Transverse colon (tissue), 4 donors: ENCODE results near the gene MIOX. TPM values are rescaled to one million over a fixed set of nuclear protein-coding genes. Genes with fewer than 3 reads are reported as not detected.

ENCODE experiments used
- DNase-seq: peaks from one replicate; pipeline ENCODE4 v3.0.0-alpha.2; 2019
- H3K27ac ChIP-seq, 4 donors: fragments of 200-600 bp; sonication (generic); 2 replicates each; pipeline ENCODE4 v1.5.1; 2016 to 2018; ENCODE audit warnings: inconsistent platforms in 4 of 4
- H3K27me3 ChIP-seq: fragments of 200-600 bp; sonication (generic); 2 replicates; pipeline ENCODE4 v1.5.1; 2017; ENCODE audit warnings: inconsistent platforms
- H3K36me3 ChIP-seq, 4 donors: fragments of 200-600 bp; sonication (generic); 2 replicates each; pipeline ENCODE4 v1.5.1; 2017 to 2019; ENCODE audit warnings: inconsistent platforms in 4 of 4
- H3K4me1 ChIP-seq, 4 donors: fragments of 200-600 bp; sonication (generic); 2 replicates each; pipeline ENCODE4 v1.5.1; 2017 to 2020; ENCODE audit warnings: inconsistent platforms in 4 of 4
- H3K4me3 ChIP-seq, 4 donors: fragments of 200-600 bp; sonication (generic); 1 replicate in 1 of 4; 2 replicates in 3 of 4; pipeline versions ENCODE4 v1.5.1 to v1.6.1; 2017 to 2019; ENCODE audit warnings: inconsistent platforms in 4 of 4
- H3K9me3 ChIP-seq, 2 donors: fragments of 200-600 bp; sonication (generic); 2 replicates each; pipeline ENCODE4 v1.5.1; 2017 to 2019; ENCODE audit warnings: inconsistent platforms in 2 of 2
- EP300 ChIP-seq: sonication (generic); formaldehyde crosslinking; IDR thresholded peaks from one replicate; pipeline ENCODE4 v1.6.1; 2017; ENCODE audit warnings: antibody characterized with exemption, low read depth
- POLR2A ChIP-seq: fragments of 450-650 bp; IDR thresholded peaks from one replicate; pipeline ENCODE4 v1.6.1; 2016; ENCODE audit warnings: antibody characterized with exemption, mild to moderate bottlenecking, moderate library complexity
- POLR2AphosphoS5 ChIP-seq, 3 donors: sonication (generic); formaldehyde crosslinking; IDR thresholded peaks; one replicate each; pipeline ENCODE4 v1.6.1; 2016; ENCODE audit warnings: antibody characterized with exemption in 3 of 3
- WGBS, 2 donors: methylation state at CpG; one replicate each; pipeline ENCODE4 v1.1.5; 2018; ENCODE audit warnings: low coverage in 1 of 2; 5-methylcytosine and 5-hydroxymethylcytosine counted together
- in situ Hi-C, 4 donors: fragments of 200-750 bp; cut with MboI; loops; one replicate each; pipeline versions ENCODE4 v1.15.0 to v1.15.1; 2017; ENCODE audit warnings: low sequenced_read_pairs in 3 of 4, low pct_ligation_motif_present in 1 of 4, low pct_unique_long_range_greater_than_20kb in 1 of 4
- intact Hi-C: fragments of 100-400 bp; cut with DNase I; formaldehyde crosslinking; loops from one replicate; pipeline ENCODE4 v1.15.1; 2023; ENCODE audit warnings: low total_unique reads
- total RNA-seq, 4 donors: library from RNA; depleted of rRNA; stranded (reverse); fragments of >200 nt; gene quantifications; one replicate each; pipeline ENCODE4 v1.1.0, GENCODE V29; 2016
- TF ChIP-seq, protein P1 (sequence below), 5 experiments: fragments of 200-600 bp in 3 of 5; fragments of 450-650 bp in 2 of 5; sonication (generic) in 3 of 5; IDR thresholded peaks; 1 replicate in 2 of 5; 2 replicates in 3 of 5; pipeline ENCODE4 v1.5.1; 2016 to 2017; ENCODE audit warnings: antibody characterized with exemption in 5 of 5, inconsistent platforms in 3 of 5, mild to moderate bottlenecking in 2 of 5, moderate library complexity in 1 of 5

The MIOX gene
- total RNA-seq, 4 donors from 2014 or later, result not detected

DNA sequence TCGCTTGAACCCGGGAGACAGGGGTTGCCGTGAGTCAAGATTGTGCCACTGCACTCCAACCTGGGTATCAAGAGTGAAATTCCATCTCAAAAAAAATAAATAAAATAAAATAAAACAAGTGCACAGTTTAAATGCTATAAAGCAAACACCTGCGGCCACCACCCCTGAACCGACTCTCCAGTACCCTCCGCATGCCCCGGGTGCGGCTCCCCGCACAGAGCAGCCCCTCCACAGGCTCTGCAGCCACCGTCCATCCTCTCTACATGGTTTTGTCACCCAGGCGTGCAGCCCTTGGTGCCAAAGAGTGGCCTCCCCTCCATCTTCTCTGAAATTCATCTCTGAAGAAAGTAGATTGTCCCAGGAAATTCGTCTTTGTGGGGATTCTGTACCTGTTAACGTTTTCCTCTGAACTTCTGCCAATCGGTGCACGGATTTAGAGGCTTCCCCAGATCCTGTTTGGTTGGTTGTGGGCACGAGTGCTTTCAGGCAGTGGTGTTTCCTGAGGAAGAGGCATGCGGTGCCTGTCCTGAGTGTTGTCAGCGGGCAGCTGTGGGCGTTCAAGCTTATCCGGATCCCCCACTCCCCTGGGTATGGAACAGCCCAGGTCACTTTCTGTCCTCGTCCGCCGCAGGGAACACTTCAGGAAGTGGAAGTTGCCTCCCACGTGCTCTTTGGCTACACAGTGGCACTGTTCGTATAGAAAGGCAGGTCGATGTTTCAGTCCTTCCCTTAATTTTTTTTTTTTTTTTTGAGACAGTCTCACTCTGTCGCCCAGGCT is 4.1 kb downstream of the MIOX start:
- Histone ChIP-seq H3K27ac (no peak overlapping the region), H3K27me3 (no peaks in the 10 kb centered on the region), H3K4me3 (no peak overlapping the region), H3K36me3 (no peaks in the 10 kb centered on the region), H3K9me3 (no peaks in the 10 kb centered on the region), H3K4me1 (no peaks in the 10 kb centered on the region)
- in situ Hi-C loops, result loop anchor here in 1 of 4 donors (10.0 kb wide), 1 partner anchor 226 kb away; the partner anchor contains the start of gene MAPK12
- intact Hi-C loops, result no loop called here
- WGBS, 2 donors, result 66 to 70% methylated on average over 8 to 27 of the region's 27 CpGs
- TF ChIP-seq EP300 (no peak), POLR2A (no peak), POLR2AphosphoS5 (IDR thresholded peaks at IDR 0.05) (no peak)
- TF ChIP-seq, protein P1, sequence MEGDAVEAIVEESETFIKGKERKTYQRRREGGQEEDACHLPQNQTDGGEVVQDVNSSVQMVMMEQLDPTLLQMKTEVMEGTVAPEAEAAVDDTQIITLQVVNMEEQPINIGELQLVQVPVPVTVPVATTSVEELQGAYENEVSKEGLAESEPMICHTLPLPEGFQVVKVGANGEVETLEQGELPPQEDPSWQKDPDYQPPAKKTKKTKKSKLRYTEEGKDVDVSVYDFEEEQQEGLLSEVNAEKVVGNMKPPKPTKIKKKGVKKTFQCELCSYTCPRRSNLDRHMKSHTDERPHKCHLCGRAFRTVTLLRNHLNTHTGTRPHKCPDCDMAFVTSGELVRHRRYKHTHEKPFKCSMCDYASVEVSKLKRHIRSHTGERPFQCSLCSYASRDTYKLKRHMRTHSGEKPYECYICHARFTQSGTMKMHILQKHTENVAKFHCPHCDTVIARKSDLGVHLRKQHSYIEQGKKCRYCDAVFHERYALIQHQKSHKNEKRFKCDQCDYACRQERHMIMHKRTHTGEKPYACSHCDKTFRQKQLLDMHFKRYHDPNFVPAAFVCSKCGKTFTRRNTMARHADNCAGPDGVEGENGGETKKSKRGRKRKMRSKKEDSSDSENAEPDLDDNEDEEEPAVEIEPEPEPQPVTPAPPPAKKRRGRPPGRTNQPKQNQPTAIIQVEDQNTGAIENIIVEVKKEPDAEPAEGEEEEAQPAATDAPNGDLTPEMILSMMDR (IDR thresholded peaks at IDR 0.05), result no peak
- DNase-seq, result no peak

DNA sequence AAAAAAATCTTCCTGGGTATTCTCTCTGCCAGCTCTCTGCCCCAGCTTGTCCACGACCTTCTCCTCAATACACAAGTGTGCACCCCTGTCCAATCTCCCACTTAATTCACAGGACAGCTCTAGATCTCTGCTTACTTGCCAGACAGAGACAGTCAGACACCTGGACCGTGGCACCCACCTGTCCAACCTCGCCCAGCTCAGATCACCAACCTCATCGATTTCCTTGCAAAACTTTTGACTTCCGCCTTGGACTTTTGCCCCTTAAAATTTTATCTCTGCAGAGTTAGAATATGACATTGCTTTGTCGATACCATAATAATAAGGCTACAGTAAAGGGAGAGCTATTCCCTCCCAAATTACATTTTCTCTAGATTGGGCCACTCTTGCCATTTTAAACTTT is 10.4 kb downstream of the MIOX start:
- no peak for DNase-seq
- no peaks in the 10 kb centered on the region for H3K36me3 ChIP-seq
- peaks cover 0 to 18% (median 6%) of the 10 kb centered on the region in 4 donors for H3K4me1 ChIP-seq
- intact Hi-C loops (no loop called here), in situ Hi-C loops (loop anchor here in 1 of 4 donors (10.0 kb wide), 1 partner anchor 232 kb away; the partner anchor contains the start of gene MAPK12)
- H3K9me3 ChIP-seq, result no peaks in the 10 kb centered on the region
- WGBS, 2 donors, result 47 to 52% methylated on average over 6 of the region's 6 CpGs
- H3K4me3 ChIP-seq, result no peak overlapping the region
- no peaks in the 10 kb centered on the region for H3K27me3 ChIP-seq
- no peak for TF ChIP-seq POLR2AphosphoS5 (IDR thresholded peaks at IDR 0.05)
- peak overlapping the region in 1 of 4 donors; percentile 58 for H3K27ac ChIP-seq

DNA sequence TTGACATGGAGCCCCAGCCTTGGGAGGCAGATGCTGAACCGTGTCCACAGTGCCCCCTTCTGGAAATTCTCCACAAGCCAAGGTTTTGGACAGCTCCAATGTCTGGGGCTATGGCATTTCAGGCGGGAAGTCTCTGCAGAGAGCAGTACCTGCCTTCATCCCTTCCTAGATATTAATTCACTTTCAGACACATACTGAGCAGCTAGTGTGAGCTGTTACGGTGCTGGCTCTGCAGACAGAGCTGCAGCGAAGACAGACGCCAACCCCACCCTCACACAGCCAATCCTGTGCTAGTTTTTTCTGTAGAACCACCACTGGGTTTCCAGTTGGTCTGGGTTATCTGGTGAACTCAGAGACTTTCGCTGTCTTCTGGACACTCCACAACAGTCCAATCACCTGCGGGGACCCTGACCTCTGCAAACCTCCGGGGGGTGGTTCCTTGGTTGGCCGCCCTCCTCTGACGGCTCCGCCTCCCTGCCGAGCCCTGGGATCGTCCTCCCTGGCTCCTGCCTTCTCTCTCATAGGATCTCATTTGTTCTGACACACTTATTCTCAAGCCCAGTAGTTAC is 11.7 kb downstream of the MIOX start:
- TF ChIP-seq POLR2AphosphoS5 (IDR thresholded peaks at IDR 0.05) (no peak), EP300 (no peak)
- TF ChIP-seq, protein P1 (IDR thresholded peaks at IDR 0.05), result peak; percentile 56 to 72 (median 58)
- Histone ChIP-seq H3K4me3 (no peak overlapping the region), H3K36me3 (no peaks in the 10 kb centered on the region), H3K9me3 (no peaks in the 10 kb centered on the region), H3K27ac (peak overlapping the region in 1 of 4 donors; percentile 58), H3K4me1 (peaks cover 0 to 18% (median 6%) of the 10 kb centered on the region in 4 donors), H3K27me3 (no peaks in the 10 kb centered on the region)
- intact Hi-C loops, result no loop called here
- DNase-seq, result peak; percentile 84
- 0 to 8% methylated on average over 1 to 13 of the region's 13 CpGs for WGBS, 2 donors
- in situ Hi-C loops, result loop anchor here in 1 of 4 donors (10.0 kb wide), 1 partner anchor 234 kb away; the partner anchor contains the start of gene MAPK12

DNA sequence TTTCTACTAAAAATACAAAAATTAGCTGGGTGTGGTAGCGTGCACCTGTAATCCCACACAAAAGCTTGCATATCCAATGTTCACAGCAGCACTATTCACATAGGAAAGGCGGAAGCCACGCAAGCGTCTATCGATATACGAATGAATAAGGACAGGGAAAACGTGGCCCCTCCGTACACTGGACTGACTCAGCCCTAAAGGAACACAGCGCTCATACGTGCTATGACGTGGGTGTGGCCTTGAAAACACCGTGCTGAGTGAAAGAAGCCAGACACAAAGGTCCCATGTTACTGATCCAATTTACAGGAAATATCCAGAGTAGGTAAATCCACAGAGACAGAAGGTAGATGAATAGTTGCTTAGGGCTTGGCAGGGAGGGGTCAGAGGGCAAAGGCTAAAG is 13.8 kb downstream of the MIOX start:
- Histone ChIP-seq H3K4me3 (no peak overlapping the region), H3K27ac (no peak overlapping the region), H3K27me3 (no peaks in the 10 kb centered on the region), H3K4me1 (peaks cover 0 to 18% (median 6%) of the 10 kb centered on the region in 4 donors), H3K9me3 (no peaks in the 10 kb centered on the region), H3K36me3 (peaks cover 0 to 4% (median 0%) of the 10 kb centered on the region in 4 donors)
- TF ChIP-seq POLR2AphosphoS5 (IDR thresholded peaks at IDR 0.05) (no peak), EP300 (no peak), POLR2A (no peak)
- TF ChIP-seq, protein P1 (IDR thresholded peaks at IDR 0.05), result no peak
- no peak for DNase-seq
- in situ Hi-C loops, result no loop called here
- intact Hi-C loops, result no loop called here
- WGBS, 2 donors, result 86 to 96% methylated on average over 4 to 12 of the region's 12 CpGs
